H54 (cell line): ENCODE data around the gene ZIC4.

Source experiments
- DNase-seq: peaks from one replicate; pipeline ENCODE4 v3.0.0; 2011; ENCODE audit warnings: low spot score, mixed read lengths; ENCODE audit not compliant: insufficient read length
- FAIRE-seq: peaks from 3 replicates; lab custom pipeline; 2011; peaks lifted over from hg19 to GRCh38; lab: Jason Lieb, UNC
- POLR2A ChIP-seq: IDR thresholded peaks from 2 replicates; pipeline ENCODE4 v1.6.1; 2011; ENCODE audit warnings: low read depth, mild to moderate bottlenecking, low read length

ZIC4 gene

DNA sequence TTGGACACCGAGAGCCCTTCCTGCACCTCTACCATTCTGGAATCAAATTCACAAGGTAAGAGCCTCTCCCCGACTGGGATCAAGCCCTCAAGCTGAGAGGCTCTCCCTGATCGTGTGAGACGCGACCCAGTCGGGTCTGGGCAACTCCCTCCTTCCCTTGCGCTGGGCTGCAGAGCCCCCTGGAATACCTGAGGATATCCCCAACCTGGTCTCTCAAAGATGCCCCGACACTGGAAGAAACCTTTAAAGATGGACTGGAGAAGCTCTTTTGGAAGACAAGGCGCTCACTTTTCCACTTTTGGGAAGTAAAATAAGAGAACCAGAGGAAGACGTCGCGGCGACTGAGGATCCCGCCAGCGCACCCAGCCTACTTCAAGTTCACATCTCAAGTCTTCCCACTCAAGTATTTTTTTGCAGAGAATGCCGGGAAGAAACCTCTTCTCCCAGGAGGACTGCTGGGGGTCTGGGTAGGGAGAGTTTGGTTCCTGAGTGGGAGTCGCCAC lies 33.8 kb downstream of the ZIC4 start:
- FAIRE-seq (no peak), DNase-seq (no peak)
- TF ChIP-seq POLR2A = no peak

- no peak for TF ChIP-seq POLR2A
- DNase-seq = no peak
- FAIRE-seq = no peak
Observed at GRCh38 chr3:147371771-147372340, 34.5 kb downstream of the ZIC4 start.

DNA sequence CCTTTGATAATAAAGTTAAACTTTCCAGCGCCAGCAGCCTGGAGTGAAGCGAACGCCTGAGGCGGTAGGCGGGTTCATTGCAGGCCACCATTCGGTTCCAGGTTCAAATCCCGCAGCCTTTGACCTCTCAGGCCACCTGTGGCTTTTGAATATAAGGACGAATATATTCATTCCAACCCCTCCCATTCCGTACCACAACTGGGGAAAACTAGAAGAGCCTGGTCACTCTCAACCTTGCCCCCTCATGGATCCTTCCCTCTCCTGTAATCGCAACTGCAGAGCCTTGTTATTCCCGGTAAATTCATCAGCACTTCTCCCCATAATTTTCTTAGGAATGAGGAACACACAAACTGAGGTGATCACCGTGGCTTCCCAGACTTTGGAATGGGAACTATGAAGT lies 35.2 kb downstream of the ZIC4 start:
- no peak for TF ChIP-seq POLR2A
- no peak for DNase-seq
- FAIRE-seq = no peak

- FAIRE-seq (no peak), DNase-seq (no peak)
- TF ChIP-seq POLR2A = no peak
Observed at GRCh38 chr3:147370349-147370748, 36.0 kb downstream of the ZIC4 start.

DNA sequence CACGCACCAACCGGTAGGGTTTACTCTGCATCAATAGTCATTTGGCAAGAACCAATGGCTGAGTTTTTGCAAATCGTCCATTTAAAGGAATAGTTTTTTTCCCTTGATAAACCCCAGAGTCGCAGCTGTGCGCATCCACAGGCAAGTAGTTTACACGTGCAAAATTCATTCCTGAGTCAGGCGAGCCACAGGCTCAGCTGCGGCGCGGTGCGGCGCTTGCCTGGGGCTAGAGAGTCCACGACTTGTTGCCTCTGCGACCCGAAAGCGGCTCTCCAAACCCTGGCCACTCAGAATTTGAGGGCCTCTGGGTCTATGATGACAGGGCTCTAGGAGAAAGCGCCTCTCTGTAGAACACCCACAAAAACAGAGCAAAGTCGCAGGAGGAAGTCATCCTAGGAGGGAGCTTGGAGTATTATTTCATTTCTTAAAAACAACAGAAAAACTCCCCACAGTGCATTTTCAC lies 36.7 kb downstream of the ZIC4 start:
- TF ChIP-seq POLR2A = no peak
- peak; percentile 26 for DNase-seq
- peak; percentile 6 for FAIRE-seq

DNA sequence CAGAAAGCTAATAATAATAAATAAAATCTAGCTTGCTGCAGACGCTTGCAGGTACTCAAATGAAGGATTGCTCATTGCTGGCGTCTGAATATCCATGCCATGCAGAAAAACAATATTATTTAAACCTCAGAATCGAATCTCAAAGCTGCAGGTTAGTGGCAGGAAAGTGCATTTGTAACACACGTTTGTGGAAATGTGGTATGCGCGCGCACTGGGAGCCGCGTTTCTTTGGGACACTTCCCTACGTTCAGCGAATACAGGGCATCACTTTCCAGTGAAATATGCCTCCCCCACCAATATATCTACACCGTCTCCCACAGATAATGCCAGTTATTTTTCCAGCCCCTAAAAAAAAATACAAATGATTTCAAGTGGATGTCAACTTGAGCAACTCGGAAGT lies 37.1 kb downstream of the ZIC4 start:
- DNase-seq = no peak
- no peak for TF ChIP-seq POLR2A
- FAIRE-seq = no peak

GRCh38 chr3:147368561-147369221 lies 37.7 kb downstream of the ZIC4 start:
- DNase-seq = no peak
- FAIRE-seq = no peak
- TF ChIP-seq POLR2A = no peak

GRCh38 chr3:147368151-147368550 lies 38.2 kb downstream of the ZIC4 start:
- no peak for FAIRE-seq
- no peak for TF ChIP-seq POLR2A
- no peak for DNase-seq

DNA sequence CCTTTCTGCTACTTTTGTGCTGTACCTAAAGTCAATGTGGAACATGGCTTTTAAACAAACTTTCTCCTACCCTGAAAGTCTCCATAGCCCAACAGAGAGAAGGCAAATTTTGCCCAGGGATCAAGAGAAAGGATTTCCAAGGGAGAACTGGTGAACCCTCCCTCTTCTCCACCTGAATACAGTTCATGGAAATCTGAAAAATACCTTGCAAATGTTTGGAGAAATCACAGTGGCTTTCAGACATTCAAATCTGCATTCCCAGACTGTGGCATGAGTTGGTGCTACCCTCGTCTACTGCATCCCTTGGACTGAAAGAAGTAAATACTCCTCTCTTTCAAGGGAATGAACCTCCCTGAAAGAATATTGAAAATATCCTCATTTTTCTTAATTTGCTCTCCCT lies 38.7 kb downstream of the ZIC4 start:
- no peak for TF ChIP-seq POLR2A
- no peak for FAIRE-seq

DNA sequence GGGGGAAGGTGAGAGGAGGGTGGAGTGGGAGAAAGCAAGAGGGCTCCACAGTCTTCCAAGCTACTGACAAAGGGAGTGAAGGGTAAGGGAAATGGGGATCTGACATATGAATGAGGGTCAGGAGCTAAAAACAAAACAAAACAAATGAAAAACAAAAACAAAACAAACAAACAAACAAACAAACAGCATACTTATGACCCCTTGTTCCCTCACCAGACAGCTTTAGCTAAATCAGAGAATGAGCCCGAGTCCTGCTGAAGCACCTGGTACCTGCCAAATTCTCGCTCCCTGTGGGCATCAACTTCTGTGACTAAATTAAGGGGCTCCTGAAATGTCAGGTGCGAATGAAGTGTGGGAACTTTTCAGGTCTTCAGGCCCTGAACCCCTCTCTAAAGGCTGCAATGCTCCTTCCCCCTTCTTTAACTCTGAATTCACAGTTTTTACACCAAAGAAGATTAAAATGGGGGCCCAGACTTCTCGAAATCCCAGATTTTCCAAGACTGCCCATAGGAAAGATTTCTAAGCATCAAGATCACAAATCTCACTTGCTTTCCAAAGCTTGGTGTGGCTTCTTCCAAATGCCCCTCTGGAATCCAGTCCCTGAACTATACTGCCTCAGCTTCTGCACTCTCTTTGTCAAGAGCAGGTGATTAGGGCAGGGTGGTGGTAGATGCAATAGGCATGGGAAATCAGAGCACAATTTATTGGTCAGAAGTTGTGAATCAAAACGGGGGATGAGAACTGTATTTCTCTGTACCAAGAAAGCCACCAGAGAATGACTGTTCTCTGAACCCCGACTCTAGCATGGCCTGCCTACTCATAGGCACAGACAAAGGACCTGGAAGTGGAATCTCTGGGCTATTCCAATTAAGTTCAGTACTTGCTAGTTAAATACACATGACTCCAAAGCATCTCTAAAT lies 40.9 kb downstream of the ZIC4 start:
- no peak for TF ChIP-seq POLR2A
- DNase-seq (no peak), FAIRE-seq (no peak)

More for the DNA sequence above, 38.7 kb downstream of the ZIC4 start:
- no peak for DNase-seq

GRCh38 chr3:147364771-147365170 lies 41.6 kb downstream of the ZIC4 start:
- FAIRE-seq = no peak
- no peak for TF ChIP-seq POLR2A
- no peak for DNase-seq

- TF ChIP-seq POLR2A = no peak
- DNase-seq (peak; percentile 39), FAIRE-seq (peak; percentile 85)
Observed at GRCh38 chr3:147361454-147362420, 44.6 kb downstream of the ZIC4 start.
